HG02588 (cell line): ENCODE data around the gene ASIC3.
A peak's percentile ranks its signal among the peaks of the same experiment; 100 is the strongest.

Experiments
- ATAC-seq: cut with Tn5 transposase; IDR thresholded peaks from one replicate; pipeline ENCODE4 v1.9.1; 2021; ENCODE audit warnings: mild to moderate bottlenecking, moderate library complexity; ENCODE audit not compliant: unreplicated experiment

Gene ASIC3

DNA sequence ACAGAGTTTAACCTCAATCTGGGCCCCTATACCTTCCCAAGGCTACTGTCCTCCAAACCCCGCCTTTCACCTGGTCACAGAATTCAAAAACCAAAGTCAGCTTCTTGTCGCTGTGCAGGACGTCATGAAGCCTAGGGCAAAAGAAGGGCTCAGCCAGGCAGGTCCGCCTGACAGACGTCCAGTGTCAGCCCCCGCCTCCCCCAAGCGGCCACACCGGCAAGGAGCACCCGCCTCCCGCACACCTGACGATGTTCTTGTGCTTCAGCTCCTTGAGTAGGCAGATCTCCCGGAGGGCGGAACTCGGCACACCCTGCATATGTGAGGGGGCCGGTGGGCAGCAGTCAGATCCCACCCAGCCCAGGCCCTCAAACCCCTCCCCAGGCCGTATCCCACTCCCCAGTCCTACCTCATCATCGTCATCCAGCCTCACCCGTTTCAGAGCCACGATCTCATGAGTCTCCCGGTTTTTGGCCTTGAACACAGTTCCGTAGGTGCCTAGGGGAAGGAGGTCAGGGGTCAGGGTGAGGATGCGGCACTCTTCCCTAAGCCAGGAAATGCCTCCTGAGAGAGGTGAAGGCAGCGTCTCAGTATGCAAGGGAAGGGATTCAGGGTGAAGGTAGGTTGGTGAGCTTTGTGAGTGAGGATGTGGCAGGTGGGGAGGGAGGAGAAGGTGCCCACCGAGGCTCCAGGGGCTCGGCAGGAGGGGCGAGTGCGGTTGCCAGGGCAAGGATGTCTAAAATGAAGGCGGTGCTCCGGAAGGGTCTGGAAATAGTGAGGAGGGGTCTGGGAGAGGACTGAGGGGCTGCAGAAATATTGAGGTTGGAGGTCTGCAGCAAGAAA lies 8.6 kb downstream of the ASIC3 start:
- ATAC-seq: no peak

- peak; percentile 8 for ATAC-seq
These were observed 9.2 kb downstream of the ASIC3 start, which contains the start of gene CDK5 for GRCh38 chr7:151057506-151057988. Gene CDK5 (minus strand): TSS chr7:151057897. CDS start chr7:151057848, 49 bp downstream.

GRCh38 chr7:151057989-151058780 lies 9.9 kb downstream of the ASIC3 start:
- peak; percentile 85 for ATAC-seq

DNA sequence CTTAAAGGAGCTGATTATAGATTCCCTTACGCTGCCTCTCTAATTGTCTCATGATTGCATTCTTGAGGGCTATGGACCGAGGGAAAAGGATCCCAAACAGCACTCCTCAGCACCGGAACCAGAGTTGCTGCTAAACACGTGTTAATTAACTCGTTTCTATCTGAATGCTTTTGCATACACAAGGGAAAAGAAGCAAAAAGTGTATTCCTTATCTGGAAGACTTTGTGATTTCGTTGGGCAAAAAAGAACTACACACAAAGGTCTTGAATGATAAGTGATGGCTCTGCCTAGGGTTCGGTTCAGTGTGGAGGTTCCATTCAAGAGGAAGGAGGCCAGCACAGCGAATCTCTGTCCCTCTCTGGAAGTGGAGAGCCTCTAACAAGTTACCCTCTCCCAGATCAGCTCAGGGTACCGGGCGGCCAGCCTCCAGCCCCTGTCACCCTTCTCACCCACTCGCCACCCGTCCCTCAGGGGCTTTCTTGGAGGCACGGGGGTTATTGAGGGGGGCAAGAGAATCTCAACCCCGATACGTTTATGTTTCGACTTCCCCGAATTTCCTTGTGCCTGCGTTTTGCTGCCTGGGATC lies 10.5 kb downstream of the ASIC3 start:
- no peak for ATAC-seq

GRCh38 chr7:151059367-151060112 lies 11.2 kb downstream of the ASIC3 start, which contains the start of gene SLC4A2:
Gene SLC4A2 (plus strand): TSS chr7:151059589. CDS start chr7:151061988, 2,399 bp downstream.
- peak; percentile 34 for ATAC-seq

DNA sequence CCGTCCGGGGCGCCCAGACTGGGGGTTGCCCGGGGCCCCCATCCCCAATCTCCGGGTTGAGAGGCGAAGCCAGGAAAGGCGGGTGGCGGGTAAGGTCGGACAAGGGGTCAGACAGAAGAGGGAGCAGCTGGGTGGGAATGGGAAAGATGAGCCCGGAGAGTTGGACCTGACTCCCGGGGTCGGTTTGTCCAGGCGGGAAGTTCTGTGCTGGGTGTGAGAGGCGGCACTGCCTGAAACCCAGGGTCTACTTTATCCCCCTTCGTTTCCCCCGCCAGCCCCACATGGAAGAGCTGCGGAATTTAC lies 11.7 kb downstream of the ASIC3 start:
- no peak for ATAC-seq

DNA sequence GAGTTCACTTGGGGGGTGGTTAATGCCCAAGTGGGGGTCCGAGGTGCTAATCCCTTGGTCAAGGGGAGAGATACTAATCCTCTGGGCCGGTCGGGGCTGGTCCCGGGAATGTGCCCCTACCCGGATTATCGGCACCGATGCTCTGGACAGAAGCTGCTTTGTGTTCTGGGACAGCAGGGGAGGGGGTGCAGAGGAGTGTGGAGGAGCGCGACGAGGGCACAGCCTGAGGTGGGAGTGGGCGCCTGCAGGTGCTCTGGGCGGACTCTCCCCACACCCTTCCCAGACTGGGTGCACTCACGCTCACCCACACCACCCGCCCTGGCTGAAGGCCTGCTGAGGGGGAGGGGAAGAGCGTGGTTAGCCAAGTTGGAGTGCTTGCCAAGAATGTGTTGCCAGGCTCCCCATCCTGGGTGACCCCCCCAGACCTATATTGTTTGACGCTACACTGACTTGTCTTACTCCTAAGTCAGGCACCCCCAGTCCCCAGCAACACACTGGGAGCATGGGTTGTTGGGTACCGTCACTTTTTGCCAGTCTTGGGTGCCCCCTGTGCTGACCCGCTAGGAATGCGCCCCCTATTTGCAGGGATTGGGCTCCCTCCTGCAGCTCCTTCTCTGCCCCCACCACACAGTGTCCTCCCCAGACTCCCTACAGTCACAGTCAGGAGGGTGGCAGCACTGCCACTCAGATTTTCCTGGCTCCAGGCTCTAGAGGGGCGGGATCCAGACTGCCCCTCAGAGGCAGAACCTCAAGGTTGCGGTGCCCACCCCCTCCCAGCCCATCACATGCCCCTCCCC lies 12.3 kb downstream of the ASIC3 start:
- ATAC-seq: no peak

DNA sequence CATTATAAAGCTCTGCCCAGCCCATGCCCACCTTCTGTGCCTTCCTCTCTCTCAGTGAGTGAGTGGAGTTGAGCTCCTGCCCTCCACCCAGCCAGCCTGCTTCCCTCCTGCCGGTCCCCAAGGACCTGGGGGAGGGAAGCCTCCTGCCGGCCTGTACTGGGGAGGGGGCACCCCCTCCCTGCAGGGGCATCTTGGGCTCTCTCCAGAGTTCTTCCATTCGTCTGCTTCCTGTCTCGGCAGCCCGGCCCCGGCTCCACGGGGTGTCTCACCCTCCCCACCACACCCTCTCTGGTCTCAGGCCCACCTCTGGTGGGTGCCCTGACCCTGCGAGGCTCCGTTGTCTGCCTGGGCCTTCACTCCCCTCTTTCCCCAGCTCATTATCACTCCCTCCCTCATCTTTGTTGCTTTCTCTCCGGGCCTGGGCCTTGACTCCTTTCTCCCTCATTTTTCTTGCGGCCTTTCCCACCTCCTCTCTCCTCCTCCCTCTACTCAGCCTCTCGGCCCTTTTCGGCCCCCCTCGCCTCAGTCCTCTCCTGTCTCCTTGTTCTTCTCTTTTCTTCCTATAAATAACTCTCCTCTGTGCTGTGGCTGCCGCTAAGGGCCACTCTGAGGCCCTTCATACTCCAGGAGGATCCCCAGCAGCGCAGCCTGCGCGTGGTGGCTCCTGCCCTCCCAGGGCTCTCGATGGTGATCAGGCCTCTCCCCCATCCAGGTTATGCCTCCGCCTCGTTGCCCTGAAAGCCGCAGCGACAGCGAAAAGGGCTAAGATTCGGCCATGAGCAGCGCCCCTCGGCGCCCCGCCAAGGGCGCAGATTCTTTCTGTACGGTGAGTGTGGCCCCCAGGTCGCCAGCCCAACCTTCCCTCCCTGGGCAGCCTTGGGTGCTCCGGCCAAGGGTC lies 13.1 kb downstream of the ASIC3 start:
- no peak for ATAC-seq

DNA sequence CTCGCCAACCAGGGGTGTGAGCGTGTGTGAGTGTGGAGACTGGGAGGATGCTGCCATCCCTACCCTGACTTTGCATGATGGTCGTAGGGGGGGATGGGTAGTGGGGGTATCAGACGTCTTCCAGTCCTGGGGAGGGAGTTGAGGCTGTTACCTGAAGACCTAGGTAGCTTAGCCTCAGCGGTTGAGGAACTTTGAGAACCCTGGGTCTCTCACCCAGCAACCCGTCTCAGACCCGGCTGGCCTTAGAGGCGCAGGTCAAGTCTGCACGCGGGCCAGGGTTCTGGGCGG lies 13.7 kb downstream of the ASIC3 start:
- ATAC-seq: no peak

DNA sequence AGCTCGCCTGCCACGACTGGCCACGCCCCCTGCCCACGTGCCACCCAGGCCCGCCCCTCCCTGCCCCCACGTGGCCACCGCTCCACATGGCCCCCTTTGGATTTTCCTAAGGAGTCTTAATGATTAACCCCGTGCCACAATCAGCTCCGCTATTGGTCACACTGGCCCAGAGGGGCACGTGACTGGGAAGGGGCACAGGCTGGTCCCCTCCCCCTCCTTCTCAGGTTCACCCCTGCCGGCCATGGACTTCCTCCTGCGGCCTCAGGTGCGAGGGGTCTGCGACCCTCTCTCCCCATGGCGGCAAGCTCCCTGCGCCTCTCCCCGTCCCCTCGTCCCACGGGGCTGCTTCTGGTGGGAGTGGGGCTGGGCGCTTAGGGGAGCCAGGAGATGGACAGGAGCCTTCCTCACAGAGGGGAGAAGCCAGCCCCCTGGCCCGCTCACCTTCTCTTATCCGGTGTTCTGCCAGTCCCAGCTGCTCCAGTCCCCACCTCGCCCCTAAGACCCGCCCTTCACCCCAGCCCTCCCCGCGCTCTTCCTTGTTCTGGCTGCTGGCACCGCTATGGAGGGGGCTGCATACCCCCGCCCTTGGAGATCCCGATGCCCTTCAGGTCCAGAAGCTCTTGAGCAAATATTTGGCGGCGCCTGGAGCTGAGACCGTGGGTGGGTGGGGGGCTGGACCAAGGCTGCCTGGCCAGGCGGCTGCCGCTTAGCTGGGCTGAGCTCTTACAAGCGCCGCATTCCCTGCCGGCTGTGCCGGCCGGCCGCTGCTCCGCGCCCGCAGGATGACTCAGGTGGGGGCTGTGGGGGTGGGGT lies 14.3 kb downstream of the ASIC3 start:
- no peak for ATAC-seq

DNA sequence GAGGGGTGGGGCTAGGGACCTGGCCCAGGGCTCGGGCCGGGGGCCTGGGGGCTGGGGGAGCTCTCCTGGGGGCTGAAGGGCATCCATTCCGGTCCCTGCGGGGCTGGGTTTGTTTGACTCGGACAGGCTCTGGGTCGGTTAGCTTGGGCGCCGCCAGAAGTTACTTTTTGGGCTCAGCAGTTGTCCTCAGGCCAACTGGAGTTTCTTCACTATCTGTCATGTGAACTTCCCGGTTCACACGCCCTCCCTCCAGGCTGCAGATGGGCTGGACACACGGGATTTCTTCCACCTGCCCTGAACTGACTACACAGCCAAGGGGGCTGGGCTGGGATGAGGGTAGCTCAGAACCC lies 14.9 kb downstream of the ASIC3 start:
- ATAC-seq: no peak

GRCh38 chr7:151064454-151064853 lies 16.1 kb downstream of the ASIC3 start:
- ATAC-seq: no peak

DNA sequence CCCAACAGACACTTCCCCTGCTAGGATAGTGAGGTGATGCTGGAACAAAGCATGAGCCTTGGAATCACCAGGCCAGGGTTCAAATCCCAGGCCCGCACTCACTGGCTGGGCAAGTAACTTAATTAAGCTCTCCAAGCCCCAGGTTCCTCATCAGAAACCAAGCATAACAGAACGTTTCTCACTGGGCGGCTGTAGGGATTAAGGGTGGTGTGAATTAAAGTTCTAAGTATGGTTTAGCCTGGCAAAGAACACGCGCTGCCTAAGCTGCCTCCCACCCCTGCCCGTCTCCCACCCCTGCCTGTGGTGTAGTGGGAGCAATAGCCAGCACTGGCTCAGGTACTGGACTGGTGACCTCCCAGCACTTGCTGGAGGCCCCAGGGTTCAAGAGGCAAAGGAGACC lies 16.7 kb downstream of the ASIC3 start:
- ATAC-seq: no peak

DNA sequence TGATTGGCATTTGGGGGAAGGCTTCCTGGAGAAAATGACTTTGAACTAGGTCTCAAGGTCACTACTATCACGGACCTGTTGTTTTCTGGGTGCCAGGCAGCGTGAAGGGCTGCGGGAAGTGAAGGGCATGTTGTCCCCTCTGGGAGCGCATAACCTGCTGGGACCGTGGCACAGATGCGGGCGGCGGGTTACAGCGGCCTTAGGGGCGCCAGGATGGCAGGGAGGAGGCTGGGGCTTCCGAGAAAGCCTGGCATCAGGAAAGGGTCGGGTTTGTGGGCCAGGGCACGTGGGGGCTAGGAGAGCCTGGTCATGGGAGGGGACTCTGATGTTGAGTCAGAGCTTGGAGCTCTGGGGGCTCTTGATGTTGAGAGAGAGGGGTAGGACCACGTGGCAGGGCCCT lies 17.2 kb downstream of the ASIC3 start:
- no peak for ATAC-seq

- ATAC-seq: no peak
These were observed 18.1 kb downstream of the ASIC3 start for GRCh38 chr7:151066273-151066974.

GRCh38 chr7:151068069-151068773 lies 19.9 kb downstream of the ASIC3 start:
- ATAC-seq: no peak

- no peak for ATAC-seq
These were observed 21.7 kb downstream of the ASIC3 start for GRCh38 chr7:151069841-151070573.
